GM21367 (cell line): ENCODE data around the gene PPP1R14B.

Experiments
- ATAC-seq: cut with Tn5 transposase; IDR thresholded peaks from one replicate; pipeline ENCODE4 v1.9.1; 2021; ENCODE audit not compliant: unreplicated experiment

PPP1R14B gene

GRCh38 chr11:64281957-64282770, 35.4 kb upstream of the PPP1R14B start:
- no peak for ATAC-seq

- ATAC-seq, result no peak
Measured at GRCh38 chr11:64278576-64279190, 31.9 kb upstream of the PPP1R14B start.

- no peak for ATAC-seq
Measured at GRCh38 chr11:64276653-64277431, 30.1 kb upstream of the PPP1R14B start.

- ATAC-seq, result no peak
Measured at GRCh38 chr11:64275841-64276240, 29.1 kb upstream of the PPP1R14B start.

- ATAC-seq, result no peak
Measured at GRCh38 chr11:64275031-64275800, 28.5 kb upstream of the PPP1R14B start.

DNA sequence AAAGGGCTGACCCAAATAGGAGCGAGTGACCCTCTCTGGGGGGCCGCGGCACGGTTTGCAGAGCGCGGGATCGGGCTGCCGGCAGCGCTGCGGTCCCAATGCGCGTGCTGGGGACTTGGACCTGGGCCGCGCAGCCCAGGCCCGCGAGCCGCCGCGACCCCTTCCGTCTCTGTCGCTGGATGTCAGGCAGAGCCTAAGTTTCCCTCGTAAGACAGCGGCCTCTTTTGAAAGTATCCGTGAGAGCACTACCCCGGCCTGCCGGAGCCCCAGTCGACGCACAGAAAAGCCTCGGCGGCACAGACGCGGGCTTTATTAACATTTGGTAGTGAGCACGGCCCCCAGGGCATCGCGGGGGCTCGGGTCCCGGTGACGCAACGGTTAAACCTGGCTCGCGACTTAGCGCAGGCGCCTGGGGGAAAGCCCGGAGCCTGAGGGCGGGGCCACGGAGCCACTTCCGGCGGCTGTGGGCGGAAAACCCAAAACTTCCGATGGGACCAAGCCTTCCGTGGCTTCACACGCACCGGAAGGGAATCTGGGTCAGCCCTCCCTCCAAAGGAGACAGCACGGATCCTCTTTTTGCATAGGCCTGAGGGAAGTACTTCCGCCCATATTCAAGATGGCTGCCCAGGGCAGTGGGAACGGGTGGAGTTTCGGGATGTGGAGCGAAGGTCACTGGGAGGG, 22.9 kb upstream of the PPP1R14B start:
- peak; percentile 43 for ATAC-seq

DNA sequence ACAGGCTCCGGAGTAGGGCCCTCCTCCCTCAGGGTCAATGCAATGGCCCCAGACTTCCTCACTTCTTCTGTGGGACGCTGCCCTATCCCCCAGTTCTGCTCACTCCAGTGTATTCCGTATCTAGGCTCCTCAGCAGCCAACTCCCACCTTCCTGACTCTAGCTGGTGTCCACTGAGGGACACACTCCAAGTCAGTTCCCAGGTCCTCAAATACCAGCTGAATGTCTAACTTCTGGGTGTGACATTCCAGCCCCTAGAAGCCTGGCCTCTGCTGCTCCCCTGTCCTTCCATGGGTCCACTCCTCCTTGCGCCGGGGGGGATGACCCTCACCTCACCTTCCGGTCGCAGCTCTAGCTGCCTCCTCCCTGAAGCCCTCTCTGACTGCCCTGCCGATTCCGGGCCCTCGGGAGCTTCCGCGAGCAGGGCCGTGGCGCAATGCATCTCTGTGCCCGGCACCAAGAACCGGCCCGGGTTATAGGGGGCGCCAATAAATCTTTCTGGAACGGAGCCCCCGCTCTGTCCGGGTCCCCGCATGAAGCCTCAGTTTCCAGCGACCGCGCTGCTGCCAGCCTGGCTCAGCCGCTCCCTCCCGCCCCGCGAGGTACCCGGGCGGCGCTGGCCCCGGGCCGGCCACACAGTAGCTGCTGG, 22.3 kb upstream of the PPP1R14B start:
- peak; percentile 14 for ATAC-seq

DNA sequence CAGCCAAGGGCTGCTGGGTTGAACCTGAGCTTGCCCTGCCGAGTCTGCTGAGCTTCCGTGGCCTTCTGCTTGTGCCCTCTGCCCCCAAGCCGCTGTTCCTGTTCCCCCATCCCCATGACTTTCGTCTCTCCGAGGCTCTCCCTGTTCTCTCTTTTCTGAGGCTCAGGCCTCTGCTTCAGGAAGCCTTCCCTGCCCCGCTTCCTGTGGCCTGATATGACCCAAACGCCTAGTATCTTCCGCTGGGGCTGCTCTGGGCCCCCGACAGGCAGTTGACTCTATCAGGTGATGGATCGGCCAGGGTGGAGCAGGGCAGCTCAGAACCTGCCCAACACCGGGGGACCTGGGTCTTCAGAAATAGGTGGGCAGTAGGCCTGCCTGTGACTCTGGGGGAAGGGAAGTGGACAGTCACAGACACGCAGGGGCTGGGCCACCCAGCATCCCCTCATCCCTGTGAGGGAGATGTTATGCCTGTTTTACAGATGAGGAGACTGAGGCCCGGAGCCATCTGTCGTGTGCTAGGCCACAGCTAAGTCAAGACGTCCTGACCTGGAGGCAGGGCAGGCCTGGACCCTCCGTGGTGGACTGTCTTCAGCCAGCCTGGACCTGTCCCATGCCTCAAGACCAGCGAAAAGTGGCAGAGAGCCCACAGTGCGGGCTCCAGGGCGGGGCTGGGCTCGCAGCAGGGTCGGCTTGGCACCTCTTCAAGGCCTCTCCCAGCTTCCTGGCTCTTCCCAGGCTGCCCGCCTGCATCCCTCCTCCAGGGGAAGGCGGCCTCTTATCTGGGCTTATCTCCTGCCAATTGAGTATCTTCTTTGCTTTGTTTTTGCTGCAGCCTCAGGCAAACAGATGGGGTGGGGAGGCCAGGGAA, 21.5 kb upstream of the PPP1R14B start:
- no peak for ATAC-seq

GRCh38 chr11:64267207-64267945, 20.6 kb upstream of the PPP1R14B start:
- ATAC-seq, result no peak

DNA sequence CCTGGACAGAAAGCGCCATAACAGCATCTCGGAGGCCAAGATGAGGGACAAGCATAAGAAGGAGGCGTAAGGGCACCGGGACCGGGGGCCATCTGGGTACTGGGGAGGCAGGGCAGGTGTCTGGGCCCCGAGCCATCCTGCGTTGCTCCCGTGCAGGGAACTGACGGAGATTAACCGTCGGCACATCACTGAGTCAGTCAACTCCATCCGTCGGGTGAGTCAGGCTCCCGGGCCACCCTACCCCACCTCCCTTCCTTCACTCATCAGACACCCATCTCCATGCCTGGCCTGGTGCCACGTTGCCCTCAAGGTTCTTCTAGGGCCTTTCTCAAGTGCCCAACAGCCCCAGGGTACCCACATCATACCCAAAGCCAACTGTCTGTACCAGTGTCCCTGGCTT, 19.6 kb upstream of the PPP1R14B start:
- ATAC-seq, result no peak

GRCh38 chr11:64265176-64266160, 18.7 kb upstream of the PPP1R14B start:
- ATAC-seq, result no peak

DNA sequence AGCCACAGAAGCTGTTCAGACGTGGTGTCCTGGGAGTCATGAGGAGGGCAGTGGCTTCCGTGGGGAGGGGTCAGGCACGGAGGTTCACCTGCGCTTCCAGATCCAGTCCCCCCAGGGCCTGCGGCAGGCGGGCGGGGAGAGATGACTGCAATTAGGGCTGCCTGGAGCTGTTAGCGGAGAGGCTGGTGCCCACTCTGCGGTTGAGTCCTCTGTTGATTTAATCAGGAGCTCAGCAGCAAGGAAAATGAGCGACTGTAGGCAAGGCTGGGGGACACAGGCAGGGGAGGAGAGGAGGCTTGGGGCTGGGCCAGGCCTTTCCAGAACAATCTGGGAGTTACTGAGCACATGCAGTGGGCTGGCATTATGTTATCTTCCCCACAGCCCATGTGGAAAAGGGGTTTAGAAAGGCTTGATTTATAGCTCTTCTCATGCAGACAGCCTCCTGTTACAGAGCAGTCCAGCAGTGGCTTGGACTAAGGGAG, 17.7 kb upstream of the PPP1R14B start:
- ATAC-seq, result no peak

DNA sequence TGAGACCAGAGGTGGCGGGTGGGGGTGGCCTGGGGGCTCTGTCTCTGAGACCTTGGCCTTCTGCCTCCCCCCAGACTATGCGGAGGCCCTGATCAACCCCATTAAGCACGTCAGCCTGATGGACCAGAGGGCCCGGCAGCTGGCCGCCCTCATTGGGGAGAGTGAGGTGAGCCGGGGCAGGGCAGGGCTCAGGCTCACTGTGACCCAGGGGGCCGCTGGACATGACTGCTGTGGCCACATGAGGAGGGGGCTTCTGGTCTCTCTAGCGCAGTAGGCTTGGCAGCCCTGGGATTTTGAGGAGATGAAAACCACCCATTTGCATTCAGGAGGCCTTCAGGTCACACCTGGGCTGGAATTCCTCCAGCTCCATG, 17.2 kb upstream of the PPP1R14B start:
- ATAC-seq, result no peak

- ATAC-seq, result no peak
Measured at GRCh38 chr11:64263021-64263946, 16.5 kb upstream of the PPP1R14B start.

DNA sequence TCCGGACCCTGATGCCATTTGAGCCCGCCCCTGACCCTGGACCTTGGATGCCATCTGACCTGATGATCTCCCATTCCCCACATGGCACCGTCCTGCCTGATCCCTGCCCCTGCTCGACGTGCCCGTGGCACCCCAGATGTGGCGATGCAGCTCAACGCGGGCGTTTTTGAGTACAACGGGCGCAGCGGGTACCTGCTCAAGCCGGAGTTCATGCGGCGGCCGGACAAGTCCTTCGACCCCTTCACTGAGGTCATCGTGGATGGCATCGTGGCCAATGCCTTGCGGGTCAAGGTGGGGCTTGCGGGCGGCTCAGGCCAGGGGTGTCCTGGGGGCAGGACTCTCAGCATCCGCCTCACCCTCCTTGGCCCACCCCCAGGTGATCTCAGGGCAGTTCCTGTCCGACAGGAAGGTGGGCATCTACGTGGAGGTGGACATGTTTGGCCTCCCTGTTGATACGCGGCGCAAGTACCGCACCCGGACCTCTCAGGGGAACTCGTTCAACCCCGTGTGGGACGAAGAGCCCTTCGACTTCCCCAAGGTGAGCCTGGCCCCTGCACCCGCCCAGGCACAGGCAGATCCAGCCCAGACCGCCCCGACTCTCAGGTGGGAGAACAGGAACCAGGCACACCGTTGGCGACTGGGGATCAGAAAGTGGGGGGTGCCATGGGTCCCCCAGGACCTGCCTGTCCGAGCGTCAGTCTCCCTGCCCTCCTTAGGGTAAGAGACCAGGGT, 15.7 kb upstream of the PPP1R14B start:
- no peak for ATAC-seq
